Liver (tissue), 9 donors: Measurements from ENCODE around the gene GAGE10. TPM values are rescaled to one million over a fixed set of nuclear protein-coding genes. Genes with fewer than 3 reads are reported as not detected.
"Not testable (repeated sequence)": the region's sequence is repeated elsewhere in the genome, so short reads cannot be mapped to it uniquely, and the experiment has no call there.

Experiments
- DNase-seq: peaks from one replicate; pipeline ENCODE4 v3.0.0-alpha.2; 2017; ENCODE audit warnings: low spot score
- H3K27ac ChIP-seq, 2 donors: one replicate each; pipeline ENCODE4 v1.7.0; 2013; ENCODE audit warnings: inconsistent platforms in 2 of 2, low read length in 2 of 2, control low read depth in 1 of 2, low read depth in 1 of 2, mild to moderate bottlenecking in 1 of 2
- H3K27me3 ChIP-seq, 4 donors: one replicate each; pipeline versions ENCODE4 v1.6.1 to v1.7.0; 2013; ENCODE audit warnings: low read length in 3 of 4, inconsistent platforms in 1 of 4, mild to moderate bottlenecking in 1 of 4, moderate library complexity in 1 of 4; ENCODE audit not compliant: control insufficient read depth in 4 of 4, insufficient read depth in 4 of 4
- H3K36me3 ChIP-seq, 4 donors: one replicate each; pipeline versions ENCODE4 v1.6.1 to v1.7.0; 2013; ENCODE audit warnings: low read length in 3 of 4, mild to moderate bottlenecking in 3 of 4, low read depth in 1 of 4, moderate library complexity in 1 of 4; ENCODE audit not compliant: control insufficient read depth in 4 of 4, insufficient read depth in 3 of 4
- H3K4me1 ChIP-seq, 4 donors: one replicate each; pipeline versions ENCODE4 v1.6.1 to v1.7.0; 2013; ENCODE audit warnings: low read length in 3 of 4, mild to moderate bottlenecking in 3 of 4, moderate library complexity in 1 of 4; ENCODE audit not compliant: control insufficient read depth in 4 of 4, insufficient read depth in 4 of 4
- H3K4me3 ChIP-seq, 3 donors: one replicate each; pipeline versions ENCODE4 v1.6.1 to v1.7.0; 2013; ENCODE audit warnings: low read length in 3 of 3, control low read depth in 1 of 3, low read depth in 1 of 3, mild to moderate bottlenecking in 1 of 3
- H3K9ac ChIP-seq, 2 donors: one replicate each; pipeline ENCODE4 v1.7.0; 2013; ENCODE audit warnings: low read length in 2 of 2, mild to moderate bottlenecking in 2 of 2, moderate library complexity in 2 of 2, control low read depth in 1 of 2, low read depth in 1 of 2
- H3K9me3 ChIP-seq, 4 donors: one replicate each; pipeline versions ENCODE4 v1.6.1 to v1.7.0; 2013; ENCODE audit warnings: low read length in 3 of 4; ENCODE audit not compliant: control insufficient read depth in 4 of 4
- EGR1 ChIP-seq, 2 donors: IDR thresholded peaks; 2 replicates each; pipeline ENCODE4 v1.6.1; 2016 to 2018; ENCODE audit warnings: antibody characterized with exemption in 2 of 2, low read depth in 2 of 2
- FOXA1 ChIP-seq: IDR thresholded peaks from 2 replicates; pipeline ENCODE4 v1.6.1; 2016; ENCODE audit warnings: antibody characterized with exemption
- GABPA ChIP-seq, 2 donors: IDR thresholded peaks in 1 of 2; conservative IDR thresholded peaks in 1 of 2; 2 replicates each; pipeline ENCODE4 v1.6.1; 2016; ENCODE audit warnings: antibody characterized with exemption in 2 of 2, mild to moderate bottlenecking in 1 of 2, moderate library complexity in 1 of 2
- HNF4A ChIP-seq, 2 donors: conservative IDR thresholded peaks; 2 replicates each; pipeline ENCODE4 v1.6.1; 2016; ENCODE audit warnings: antibody characterized with exemption in 2 of 2, mild to moderate bottlenecking in 2 of 2
- HNF4G ChIP-seq: IDR thresholded peaks from 2 replicates; pipeline ENCODE4 v1.6.1; 2016; ENCODE audit warnings: antibody characterized with exemption
- JUND ChIP-seq, 2 donors: IDR thresholded peaks; 2 replicates each; pipeline ENCODE4 v1.6.1; 2016; ENCODE audit warnings: antibody characterized with exemption in 2 of 2
- NR2F2 ChIP-seq: IDR thresholded peaks from 2 replicates; pipeline ENCODE4 v1.6.1; 2016; ENCODE audit warnings: antibody characterized with exemption
- RAD21 ChIP-seq, 2 donors: IDR thresholded peaks; 2 replicates each; pipeline ENCODE4 v1.6.1; 2016; ENCODE audit warnings: antibody characterized with exemption in 2 of 2, mild to moderate bottlenecking in 2 of 2
- SP1 ChIP-seq: IDR thresholded peaks from 2 replicates; pipeline ENCODE4 v1.6.1; 2018; ENCODE audit warnings: antibody characterized with exemption, mild to moderate bottlenecking
- TAF1 ChIP-seq: conservative IDR thresholded peaks from 2 replicates; pipeline ENCODE4 v1.6.1; 2016; ENCODE audit warnings: antibody characterized with exemption, mild to moderate bottlenecking
- YY1 ChIP-seq: IDR thresholded peaks from 2 replicates; pipeline ENCODE4 v1.6.1; 2016; ENCODE audit warnings: antibody characterized with exemption, mild to moderate bottlenecking
- WGBS: extraction: QIAGEN DNeasy Blood & Tissue Kit; methylation state at CpG from one replicate; pipeline ENCODE4 v1.1.7; 2013; 5-methylcytosine and 5-hydroxymethylcytosine counted together
- polyA plus RNA-seq, 2 donors: library from polyadenylated mRNA; stranded (reverse) in 1 of 2; unstranded in 1 of 2; fragments of 200-250 nt in 1 of 2; fragments of >200 nt in 1 of 2; fragmentation: Nextera tagmentation in 1 of 2; extraction: Ambion mirVana in 1 of 2; gene quantifications; one replicate each; pipeline versions ENCODE4 v1.2.1 to v1.2.3, GENCODE V29; 2013 to 2015
- total RNA-seq, 2 donors: library from RNA; depleted of rRNA; stranded (reverse); fragments of >200 nt; gene quantifications; one replicate each; pipeline ENCODE4 v1.2.3, GENCODE V29; 2014
- TF ChIP-seq, protein P1 (sequence below): fragments of 150-350 bp; IDR thresholded peaks from 2 replicates; pipeline ENCODE4 v1.5.1; 2017; ENCODE audit warnings: improper control_type of control experiment, low read depth, low read length; ENCODE audit not compliant: missing input control
- TF ChIP-seq, protein P2 (sequence below): IDR thresholded peaks from 2 replicates; pipeline ENCODE4 v1.6.1; 2016; ENCODE audit warnings: antibody characterized with exemption
- TF ChIP-seq, protein P3 (sequence below): IDR thresholded peaks from 2 replicates; pipeline ENCODE4 v1.6.1; 2016; ENCODE audit warnings: antibody characterized with exemption
- TF ChIP-seq, protein P4 (sequence below): IDR thresholded peaks from 2 replicates; pipeline ENCODE4 v1.6.1; 2016; ENCODE audit warnings: antibody characterized with exemption
- TF ChIP-seq, protein P5 (sequence below): IDR thresholded peaks from 2 replicates; pipeline ENCODE4 v1.6.1; 2016; ENCODE audit warnings: antibody characterized with exemption, mild to moderate bottlenecking
- donor health status: healthy.
- donor health status: healthy.
- donor health status: healthy.
- donor health status: healthy.
- donor health status: healthy.

Gene GAGE10
- total and polyA plus RNA-seq, 4 donors, result not detected

DNA sequence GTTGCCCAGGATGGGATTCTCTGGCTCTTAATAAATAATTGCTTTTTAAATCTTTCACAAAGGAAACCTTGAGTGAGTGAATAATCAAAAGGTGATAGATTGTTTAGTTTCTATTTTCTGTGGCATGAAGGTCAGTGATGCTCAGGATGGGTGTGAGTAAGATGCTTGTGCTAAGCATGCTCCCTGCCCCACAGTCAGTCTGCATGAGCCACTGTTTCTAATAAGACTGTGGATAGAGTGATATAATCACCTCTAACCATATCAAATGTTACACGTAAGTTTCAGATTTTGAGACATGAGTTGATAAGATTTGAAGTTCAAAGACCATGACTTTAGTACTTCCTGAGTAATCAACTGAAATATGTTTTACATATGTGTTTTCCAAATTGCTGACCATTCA, 2.7 kb upstream of the GAGE10 start:
- H3K9me3 ChIP-seq, result no peaks in the 10 kb centered on the region

DNA sequence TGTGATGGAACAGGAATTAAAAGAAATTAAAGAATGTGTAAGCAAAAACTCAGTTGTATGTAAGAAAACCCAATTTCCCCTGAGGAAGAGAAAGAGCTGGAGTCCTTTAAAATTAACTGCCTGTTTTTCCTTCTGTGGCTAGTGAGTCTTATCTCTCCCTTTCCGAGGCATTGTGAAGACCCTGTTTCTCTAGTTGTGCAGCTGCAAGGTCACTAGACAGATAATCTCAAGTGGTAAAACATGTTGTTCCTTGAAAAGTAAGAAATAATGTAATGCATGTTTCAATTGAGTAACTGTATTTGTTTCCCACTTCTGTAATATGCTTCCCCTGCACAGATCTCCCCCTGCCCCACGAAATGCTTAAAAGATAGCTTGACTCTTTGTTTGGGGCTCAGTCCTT, 4.3 kb downstream of the GAGE10 start:
- H3K9ac ChIP-seq, H3K27ac ChIP-seq, H3K9me3 ChIP-seq, H3K4me3 ChIP-seq, H3K36me3 ChIP-seq, H3K27me3 ChIP-seq, DNase-seq: not testable (repeated sequence)
- H3K4me1 ChIP-seq, result peaks cover 0 to 12% (median 7%) of the 10 kb centered on the region in 4 donors
- WGBS, result 80% methylated on average over 2 of the region's 2 CpGs

More for the DNA sequence above, 2.7 kb upstream of the GAGE10 start:
- Histone ChIP-seq H3K9ac (no peak overlapping the region), H3K4me3 (no peak overlapping the region), H3K36me3 (no peaks in the 10 kb centered on the region), H3K4me1 (no peaks in the 10 kb centered on the region), H3K27ac (no peak overlapping the region), H3K27me3 (no peaks in the 10 kb centered on the region)
- no peak for DNase-seq
- WGBS, result 88% methylated on average over 1 of the region's 1 CpG
- no peak for TF ChIP-seq FOXA1
- no peak for TF ChIP-seq EGR1 (IDR thresholded peaks at IDR 0.05; ENCODE audit: low read depth in 2 of 2)
- TF ChIP-seq GABPA (IDR thresholded peaks at IDR 0.05 in 1 of 2, conservative IDR thresholded peaks at IDR 0.05 in 1 of 2), result no peak
- no peak for TF ChIP-seq YY1
- TF ChIP-seq, protein P1, sequence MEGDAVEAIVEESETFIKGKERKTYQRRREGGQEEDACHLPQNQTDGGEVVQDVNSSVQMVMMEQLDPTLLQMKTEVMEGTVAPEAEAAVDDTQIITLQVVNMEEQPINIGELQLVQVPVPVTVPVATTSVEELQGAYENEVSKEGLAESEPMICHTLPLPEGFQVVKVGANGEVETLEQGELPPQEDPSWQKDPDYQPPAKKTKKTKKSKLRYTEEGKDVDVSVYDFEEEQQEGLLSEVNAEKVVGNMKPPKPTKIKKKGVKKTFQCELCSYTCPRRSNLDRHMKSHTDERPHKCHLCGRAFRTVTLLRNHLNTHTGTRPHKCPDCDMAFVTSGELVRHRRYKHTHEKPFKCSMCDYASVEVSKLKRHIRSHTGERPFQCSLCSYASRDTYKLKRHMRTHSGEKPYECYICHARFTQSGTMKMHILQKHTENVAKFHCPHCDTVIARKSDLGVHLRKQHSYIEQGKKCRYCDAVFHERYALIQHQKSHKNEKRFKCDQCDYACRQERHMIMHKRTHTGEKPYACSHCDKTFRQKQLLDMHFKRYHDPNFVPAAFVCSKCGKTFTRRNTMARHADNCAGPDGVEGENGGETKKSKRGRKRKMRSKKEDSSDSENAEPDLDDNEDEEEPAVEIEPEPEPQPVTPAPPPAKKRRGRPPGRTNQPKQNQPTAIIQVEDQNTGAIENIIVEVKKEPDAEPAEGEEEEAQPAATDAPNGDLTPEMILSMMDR, result no peak
- TF ChIP-seq, protein P2, sequence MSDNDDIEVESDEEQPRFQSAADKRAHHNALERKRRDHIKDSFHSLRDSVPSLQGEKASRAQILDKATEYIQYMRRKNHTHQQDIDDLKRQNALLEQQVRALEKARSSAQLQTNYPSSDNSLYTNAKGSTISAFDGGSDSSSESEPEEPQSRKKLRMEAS, result no peak
- no peak for TF ChIP-seq SP1
- no peak for TF ChIP-seq JUND (IDR thresholded peaks at IDR 0.05)
- no peak for TF ChIP-seq HNF4G
- no peak for TF ChIP-seq TAF1
- TF ChIP-seq, protein P3, sequence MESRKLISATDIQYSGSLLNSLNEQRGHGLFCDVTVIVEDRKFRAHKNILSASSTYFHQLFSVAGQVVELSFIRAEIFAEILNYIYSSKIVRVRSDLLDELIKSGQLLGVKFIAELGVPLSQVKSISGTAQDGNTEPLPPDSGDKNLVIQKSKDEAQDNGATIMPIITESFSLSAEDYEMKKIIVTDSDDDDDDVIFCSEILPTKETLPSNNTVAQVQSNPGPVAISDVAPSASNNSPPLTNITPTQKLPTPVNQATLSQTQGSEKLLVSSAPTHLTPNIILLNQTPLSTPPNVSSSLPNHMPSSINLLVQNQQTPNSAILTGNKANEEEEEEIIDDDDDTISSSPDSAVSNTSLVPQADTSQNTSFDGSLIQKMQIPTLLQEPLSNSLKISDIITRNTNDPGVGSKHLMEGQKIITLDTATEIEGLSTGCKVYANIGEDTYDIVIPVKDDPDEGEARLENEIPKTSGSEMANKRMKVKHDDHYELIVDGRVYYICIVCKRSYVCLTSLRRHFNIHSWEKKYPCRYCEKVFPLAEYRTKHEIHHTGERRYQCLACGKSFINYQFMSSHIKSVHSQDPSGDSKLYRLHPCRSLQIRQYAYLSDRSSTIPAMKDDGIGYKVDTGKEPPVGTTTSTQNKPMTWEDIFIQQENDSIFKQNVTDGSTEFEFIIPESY, result no peak
- TF ChIP-seq NR2F2, result no peak
- TF ChIP-seq, protein P4, sequence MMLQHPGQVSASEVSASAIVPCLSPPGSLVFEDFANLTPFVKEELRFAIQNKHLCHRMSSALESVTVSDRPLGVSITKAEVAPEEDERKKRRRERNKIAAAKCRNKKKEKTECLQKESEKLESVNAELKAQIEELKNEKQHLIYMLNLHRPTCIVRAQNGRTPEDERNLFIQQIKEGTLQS, result no peak
- TF ChIP-seq, protein P5, sequence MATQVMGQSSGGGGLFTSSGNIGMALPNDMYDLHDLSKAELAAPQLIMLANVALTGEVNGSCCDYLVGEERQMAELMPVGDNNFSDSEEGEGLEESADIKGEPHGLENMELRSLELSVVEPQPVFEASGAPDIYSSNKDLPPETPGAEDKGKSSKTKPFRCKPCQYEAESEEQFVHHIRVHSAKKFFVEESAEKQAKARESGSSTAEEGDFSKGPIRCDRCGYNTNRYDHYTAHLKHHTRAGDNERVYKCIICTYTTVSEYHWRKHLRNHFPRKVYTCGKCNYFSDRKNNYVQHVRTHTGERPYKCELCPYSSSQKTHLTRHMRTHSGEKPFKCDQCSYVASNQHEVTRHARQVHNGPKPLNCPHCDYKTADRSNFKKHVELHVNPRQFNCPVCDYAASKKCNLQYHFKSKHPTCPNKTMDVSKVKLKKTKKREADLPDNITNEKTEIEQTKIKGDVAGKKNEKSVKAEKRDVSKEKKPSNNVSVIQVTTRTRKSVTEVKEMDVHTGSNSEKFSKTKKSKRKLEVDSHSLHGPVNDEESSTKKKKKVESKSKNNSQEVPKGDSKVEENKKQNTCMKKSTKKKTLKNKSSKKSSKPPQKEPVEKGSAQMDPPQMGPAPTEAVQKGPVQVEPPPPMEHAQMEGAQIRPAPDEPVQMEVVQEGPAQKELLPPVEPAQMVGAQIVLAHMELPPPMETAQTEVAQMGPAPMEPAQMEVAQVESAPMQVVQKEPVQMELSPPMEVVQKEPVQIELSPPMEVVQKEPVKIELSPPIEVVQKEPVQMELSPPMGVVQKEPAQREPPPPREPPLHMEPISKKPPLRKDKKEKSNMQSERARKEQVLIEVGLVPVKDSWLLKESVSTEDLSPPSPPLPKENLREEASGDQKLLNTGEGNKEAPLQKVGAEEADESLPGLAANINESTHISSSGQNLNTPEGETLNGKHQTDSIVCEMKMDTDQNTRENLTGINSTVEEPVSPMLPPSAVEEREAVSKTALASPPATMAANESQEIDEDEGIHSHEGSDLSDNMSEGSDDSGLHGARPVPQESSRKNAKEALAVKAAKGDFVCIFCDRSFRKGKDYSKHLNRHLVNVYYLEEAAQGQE, result no peak
- no peak for TF ChIP-seq HNF4A (conservative IDR thresholded peaks at IDR 0.05)
- no peak for TF ChIP-seq RAD21 (IDR thresholded peaks at IDR 0.05)
